Epithelial cell of proximal tubule (primary cell): ENCODE measurements around the gene KANSL3. TPM values are rescaled to one million over a fixed set of nuclear protein-coding genes. Genes with fewer than 3 reads are reported as not detected.

Experiments used
- DNase-seq: peaks from one replicate; pipeline ENCODE4 v3.0.0-alpha.2; 2011; ENCODE audit warnings: low read depth
- H3K4me3 ChIP-seq: 2 replicates; pipeline ENCODE4 v1.5.1; 2011; ENCODE audit warnings: low read depth, mild to moderate bottlenecking, low read length
- total RNA-seq: library from RNA; depleted of rRNA; stranded (reverse); fragments of >200 nt; gene quantifications from 2 replicates; pipeline ENCODE4 v1.2.3, GENCODE V29; 2015
- TF ChIP-seq, protein P1 (sequence below): conservative IDR thresholded peaks from 2 replicates; pipeline ENCODE4 v1.5.1; 2012; ENCODE audit warnings: low read depth, mild to moderate bottlenecking, low read length

KANSL3 gene
- total RNA-seq, 1 donor from 2014 or later: 24.0 TPM

DNA sequence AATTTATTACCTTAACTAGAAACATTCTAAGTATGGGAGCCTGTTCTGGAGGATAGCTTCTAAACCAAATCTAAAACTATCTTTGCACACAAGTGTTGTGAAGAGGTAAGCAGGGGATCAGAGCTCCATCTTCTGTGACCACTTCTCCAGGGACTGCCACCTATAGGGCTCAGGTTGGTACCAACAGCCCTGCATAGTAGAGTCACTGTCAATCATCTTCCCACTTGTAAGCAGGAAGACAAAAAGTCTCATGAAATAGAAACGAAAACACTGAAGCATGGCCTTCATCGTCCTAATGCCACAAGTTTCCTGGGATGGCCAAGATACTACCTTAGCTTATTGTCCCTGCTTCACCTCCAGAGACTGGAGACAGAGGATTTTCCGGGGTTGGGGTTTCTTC, 43.8 kb downstream of the KANSL3 start:
- DNase-seq: no peak
- TF ChIP-seq, protein P1, sequence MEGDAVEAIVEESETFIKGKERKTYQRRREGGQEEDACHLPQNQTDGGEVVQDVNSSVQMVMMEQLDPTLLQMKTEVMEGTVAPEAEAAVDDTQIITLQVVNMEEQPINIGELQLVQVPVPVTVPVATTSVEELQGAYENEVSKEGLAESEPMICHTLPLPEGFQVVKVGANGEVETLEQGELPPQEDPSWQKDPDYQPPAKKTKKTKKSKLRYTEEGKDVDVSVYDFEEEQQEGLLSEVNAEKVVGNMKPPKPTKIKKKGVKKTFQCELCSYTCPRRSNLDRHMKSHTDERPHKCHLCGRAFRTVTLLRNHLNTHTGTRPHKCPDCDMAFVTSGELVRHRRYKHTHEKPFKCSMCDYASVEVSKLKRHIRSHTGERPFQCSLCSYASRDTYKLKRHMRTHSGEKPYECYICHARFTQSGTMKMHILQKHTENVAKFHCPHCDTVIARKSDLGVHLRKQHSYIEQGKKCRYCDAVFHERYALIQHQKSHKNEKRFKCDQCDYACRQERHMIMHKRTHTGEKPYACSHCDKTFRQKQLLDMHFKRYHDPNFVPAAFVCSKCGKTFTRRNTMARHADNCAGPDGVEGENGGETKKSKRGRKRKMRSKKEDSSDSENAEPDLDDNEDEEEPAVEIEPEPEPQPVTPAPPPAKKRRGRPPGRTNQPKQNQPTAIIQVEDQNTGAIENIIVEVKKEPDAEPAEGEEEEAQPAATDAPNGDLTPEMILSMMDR: no peak
- no peak overlapping the region for H3K4me3 ChIP-seq

DNA sequence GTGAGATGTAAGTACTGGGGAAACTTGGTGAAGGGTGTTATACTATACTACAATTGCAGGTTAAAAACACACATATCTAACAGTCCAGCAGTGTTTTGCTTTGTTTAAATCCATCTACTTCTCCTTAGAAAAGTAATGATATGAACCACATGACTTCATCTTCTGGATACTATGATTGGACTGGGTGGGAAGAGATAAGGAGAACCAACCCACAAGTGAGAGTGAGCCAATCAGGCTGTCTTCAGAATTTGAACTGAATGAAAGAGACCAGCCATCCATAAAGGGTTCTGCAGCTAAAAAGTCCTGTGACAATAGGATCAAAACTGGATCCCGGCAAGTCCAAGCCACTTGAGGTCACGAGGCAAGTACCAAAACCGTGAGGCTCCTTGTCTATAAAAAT, 46.6 kb downstream of the KANSL3 start:
- TF ChIP-seq, protein P1: no peak
- DNase-seq: no peak
- H3K4me3 ChIP-seq: no peak overlapping the region

DNA sequence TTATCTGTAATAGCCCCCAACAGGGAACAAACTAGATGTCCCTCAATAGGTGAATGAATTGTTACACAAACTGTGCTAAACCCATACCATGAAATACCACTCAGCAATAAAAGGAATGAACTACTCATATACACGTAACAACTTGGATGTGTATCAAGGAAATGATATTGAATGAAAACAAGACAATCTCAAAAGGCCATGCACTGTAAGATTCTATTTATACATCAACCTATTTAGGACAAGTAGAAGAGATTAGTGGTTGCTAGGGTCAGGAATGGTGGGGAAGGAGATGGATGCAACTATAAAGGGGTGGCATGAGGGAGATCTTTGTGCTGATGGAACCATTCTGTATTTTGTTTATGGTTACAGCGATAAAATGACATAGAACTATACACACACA, 47.1 kb downstream of the KANSL3 start:
- H3K4me3 ChIP-seq: no peak overlapping the region
- TF ChIP-seq, protein P1: no peak
- no peak for DNase-seq

DNA sequence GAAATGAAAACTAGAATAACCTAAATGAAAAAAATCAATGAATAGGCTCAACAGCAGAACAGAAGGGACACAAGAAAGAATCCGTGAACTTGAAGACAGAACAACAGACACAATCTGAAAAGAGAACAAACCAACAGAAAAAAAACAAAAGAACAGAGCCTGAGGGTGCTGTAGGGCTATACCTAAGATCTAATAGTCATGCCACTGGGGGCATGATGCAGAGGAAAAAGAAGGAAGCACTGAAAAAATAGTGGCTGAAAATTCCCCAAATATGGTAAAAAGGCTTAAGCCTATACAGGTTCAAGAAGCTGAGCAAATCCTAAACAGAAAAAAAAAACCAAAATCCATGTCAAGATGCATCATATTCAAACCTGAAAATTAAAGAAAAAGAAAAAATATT, 50.3 kb downstream of the KANSL3 start:
- TF ChIP-seq, protein P1: no peak
- no peak for DNase-seq
- H3K4me3 ChIP-seq: no peak overlapping the region

DNA sequence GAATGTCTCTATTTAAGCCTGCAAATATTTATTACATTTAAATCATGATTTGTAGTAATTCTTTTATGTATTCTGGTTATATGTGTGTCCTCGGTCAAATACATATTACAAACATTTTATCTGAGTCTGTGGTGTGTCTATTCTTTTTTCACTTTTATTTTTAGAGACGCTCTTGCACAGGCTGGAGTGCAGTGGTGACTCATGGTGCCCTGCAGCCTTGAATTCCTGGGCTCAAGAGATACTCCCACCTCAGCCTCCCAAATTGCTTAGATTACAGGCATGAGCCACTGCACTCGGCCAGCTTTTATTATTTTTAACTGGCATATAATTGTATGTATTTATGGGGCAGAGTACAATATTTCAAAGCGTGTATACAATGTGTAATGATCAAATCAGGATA, 54.1 kb downstream of the KANSL3 start:
- TF ChIP-seq, protein P1: no peak
- DNase-seq: no peak
- no peak overlapping the region for H3K4me3 ChIP-seq

DNA sequence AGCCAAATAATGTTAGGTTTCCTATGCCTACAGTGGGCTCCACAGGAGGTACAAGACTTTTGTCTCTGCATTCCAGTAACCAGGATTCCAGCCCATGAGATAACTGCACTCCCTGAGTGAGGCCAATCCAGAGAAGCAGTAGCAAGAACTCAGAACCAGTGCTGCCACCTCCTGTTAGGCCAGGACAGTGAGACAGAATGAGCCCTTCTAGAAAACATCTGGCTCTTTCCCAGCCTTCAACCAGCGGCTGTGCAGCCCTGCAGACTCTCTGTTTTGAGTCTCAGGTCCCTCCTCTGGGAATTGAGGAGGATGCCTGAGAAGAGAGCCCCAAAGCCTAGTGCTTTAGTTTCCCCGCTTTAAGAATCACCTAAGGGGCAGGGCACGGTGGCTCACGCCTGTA, 57.3 kb downstream of the KANSL3 start:
- no peak for DNase-seq
- TF ChIP-seq, protein P1: peak; percentile 40
- no peak overlapping the region for H3K4me3 ChIP-seq

DNA sequence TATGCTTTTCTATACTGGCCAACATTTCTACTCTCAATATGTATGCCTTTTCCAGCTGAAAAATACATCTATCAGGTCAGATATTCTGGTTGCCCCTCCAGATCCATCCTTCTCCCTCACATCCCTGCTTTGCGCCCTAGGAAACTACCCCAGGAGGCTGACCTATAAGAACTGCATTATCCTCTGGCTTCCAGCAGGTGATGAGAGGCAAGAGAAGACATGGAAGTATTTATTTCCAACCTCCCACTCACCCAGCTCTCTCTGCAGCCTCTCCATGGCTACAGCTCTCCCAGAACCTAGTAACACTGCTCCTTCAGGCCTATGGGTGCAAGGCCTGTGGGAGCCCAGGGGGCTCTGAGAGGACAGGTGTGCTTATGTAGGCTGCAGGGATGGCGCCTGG, 58.7 kb downstream of the KANSL3 start:
- DNase-seq: no peak
- TF ChIP-seq, protein P1: no peak
- no peak overlapping the region for H3K4me3 ChIP-seq
